NCI-H187 (cell line): ENCODE data around the gene OSGEP.

Experiments used
- DNase-seq, 2 experiments: peaks; one replicate each; lab custom pipeline; 2025; lab: John Stamatoyannopoulos, UW

The OSGEP gene

DNA sequence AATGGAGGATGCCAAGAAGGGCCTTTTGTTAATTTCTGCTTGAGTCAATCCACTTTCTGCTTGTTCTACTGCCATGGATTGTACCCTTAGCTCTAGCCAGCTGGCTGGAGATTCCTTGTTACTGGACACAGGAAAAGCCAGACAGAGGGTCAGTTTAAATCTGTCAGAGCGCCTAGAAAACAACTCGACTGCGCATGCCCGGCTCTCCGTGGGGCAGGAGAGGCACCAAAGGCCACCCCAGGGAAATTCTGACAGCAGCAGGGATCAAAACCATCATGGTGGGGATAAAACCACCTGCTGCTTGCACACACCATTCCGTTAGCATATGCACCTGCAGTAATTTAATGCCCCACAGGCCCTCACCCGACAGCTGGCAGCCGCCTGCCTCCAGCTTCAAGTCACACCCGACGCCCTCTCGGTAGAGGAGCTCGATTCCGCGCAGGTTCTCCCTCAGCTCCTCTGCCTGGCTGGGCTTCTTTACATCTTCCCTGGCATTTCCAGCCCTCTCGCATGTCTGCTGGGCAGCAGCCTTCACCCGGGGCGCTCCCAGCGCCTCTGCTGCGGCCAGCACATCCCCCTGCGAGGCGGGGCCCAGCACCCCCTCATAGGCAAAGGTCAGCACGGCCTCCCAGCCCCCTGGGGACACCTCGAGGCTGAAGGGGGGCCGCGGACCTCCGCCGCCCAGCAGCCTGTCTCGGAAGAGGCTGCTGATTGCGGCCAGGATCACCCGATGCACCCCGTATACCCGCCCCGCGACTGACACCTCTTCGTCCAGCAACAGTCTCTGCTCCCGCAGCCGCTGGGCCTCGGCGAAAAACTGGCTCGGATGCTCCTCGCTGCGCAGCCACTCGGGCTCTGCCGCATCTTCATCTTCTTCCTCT is 19.7 kb downstream of the OSGEP start:
- peak; percentile 16 to 62 for DNase-seq

DNA sequence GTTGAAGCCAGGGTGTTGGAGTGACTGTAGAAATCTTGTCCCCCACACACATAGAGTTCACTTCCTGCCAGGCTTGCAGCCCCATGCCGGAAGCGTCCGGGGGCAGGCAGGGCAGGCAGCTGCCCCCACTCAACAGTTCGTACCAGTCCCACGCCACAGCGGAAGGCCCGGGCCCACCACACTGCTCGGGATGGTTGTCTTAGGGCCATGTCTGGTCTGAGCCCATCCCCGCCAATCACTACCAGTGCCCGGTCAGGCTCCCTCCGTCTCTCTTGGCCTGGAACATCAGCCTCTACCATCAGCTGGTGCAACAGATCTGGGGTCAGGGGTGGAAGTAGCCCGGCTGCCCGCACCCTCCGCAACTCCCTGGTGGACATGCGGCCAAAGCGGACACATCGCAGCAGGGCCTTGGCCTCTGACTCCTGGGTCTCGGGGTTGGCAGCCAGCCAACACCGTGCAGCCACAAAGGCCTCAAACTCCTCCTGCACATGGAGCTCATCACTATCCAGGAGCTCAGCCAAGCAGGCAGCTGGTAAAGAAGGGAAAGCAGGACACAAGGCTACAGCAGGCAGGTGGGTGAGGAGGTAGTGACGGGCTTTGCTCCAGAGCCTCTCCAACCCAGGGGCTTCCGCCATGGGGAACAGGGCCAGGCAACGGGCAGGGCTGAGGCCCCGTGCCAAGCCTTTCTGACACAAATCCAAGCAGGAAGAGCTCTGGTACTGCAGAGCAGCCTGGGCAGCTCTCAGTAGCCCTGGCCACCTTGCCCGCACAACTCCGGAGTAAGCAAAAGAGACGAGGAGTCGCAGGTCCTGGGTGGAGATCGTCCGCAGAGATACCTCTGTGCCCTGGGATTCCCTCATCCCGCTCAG is 24.6 kb downstream of the OSGEP start:
- no peak for DNase-seq

GRCh38 chr14:20428802-20429201 is 25.8 kb downstream of the OSGEP start:
- DNase-seq: no peak

GRCh38 chr14:20428010-20428365 is 26.6 kb downstream of the OSGEP start:
- DNase-seq: no peak

- DNase-seq: no peak
Observed at GRCh38 chr14:20427231-20428009, 27.2 kb downstream of the OSGEP start.

DNA sequence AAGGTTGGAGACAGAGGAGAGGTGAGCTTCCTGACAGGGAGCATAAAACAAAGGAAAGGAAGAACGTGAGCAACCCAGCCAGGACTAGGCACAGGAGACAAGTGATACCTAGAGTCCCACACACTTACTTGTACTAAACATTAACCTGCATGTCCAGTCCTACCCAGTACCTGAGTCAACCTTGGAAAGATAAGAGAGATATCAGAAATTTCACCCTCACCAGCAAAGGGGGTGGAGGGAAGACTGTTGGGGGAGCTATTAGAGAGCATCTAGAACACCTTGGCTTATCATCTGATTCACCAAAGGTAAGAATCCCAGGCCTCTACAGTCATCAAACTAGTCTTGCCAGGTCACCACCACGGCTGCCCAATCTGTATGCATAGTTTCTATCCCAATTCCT is 29.8 kb downstream of the OSGEP start:
- DNase-seq: no peak

GRCh38 chr14:20422886-20423285 is 31.7 kb downstream of the OSGEP start:
- DNase-seq: no peak

- DNase-seq: peak in 1 of 2 experiments; percentile 59
Observed at GRCh38 chr14:20421267-20421666, 33.3 kb downstream of the OSGEP start.

DNA sequence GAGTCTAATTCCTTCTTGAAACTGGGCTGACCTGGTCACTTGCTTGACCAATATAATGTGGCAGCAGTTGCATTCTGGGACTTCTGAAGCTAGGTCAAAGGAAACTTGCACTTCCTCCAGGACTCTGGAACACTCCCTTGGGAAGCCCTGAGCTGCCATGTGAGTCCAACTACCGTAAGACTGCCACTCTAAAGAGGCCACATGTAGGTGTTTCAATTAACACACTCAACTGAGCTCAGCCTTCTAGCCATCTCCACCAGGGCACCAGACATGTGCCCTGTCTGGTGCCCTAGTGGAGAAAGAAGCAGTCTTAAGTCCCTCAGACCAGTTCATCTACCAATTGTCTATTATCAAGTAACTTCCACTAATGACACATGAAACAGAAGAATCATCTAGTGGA is 35.2 kb downstream of the OSGEP start:
- DNase-seq: no peak

GRCh38 chr14:20418501-20418909 is 36.1 kb downstream of the OSGEP start:
- DNase-seq: no peak

GRCh38 chr14:20417250-20418186 is 37.1 kb downstream of the OSGEP start:
- no peak for DNase-seq

- no peak for DNase-seq
Observed at GRCh38 chr14:20416223-20416622, 38.4 kb downstream of the OSGEP start.

DNA sequence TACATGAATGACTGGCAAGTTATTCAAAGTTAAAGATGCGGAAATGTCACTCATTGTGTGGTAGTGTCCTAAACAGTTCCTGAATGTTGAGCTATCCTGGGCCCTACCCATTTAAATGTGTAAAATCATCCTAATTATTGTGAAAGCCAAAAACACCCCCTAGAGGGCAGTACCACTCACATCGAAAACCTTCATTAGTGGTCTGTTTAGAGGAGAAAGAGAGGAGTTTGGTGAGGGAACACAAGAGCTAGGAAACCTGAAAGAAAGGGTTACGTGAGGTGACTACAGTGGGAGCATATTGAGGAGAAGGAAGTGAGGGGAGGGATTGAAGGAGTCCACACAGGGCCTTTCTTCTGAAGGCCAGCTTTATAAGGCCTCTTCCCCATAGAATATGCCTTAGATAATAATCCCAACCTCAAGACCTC is 38.8 kb downstream of the OSGEP start:
- DNase-seq: peak; percentile 37 to 47

DNA sequence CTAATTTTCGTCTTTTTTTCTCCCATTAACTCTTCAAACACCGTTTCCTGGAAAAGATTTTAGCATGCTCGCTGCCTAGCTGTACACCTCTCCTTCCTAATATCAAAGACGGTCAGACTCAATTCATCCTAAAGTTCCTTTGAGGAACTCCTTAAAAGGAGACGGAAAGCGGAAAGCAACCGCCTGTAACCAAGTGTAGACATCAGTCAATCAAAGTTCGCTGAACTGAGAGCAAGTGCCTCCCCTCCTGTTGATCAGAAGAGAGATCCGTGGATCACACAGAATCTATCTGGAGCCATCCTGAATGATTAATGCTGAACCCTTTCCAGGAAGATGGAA is 40.9 kb downstream of the OSGEP start:
- peak in 1 of 2 experiments; percentile 41 for DNase-seq

DNA sequence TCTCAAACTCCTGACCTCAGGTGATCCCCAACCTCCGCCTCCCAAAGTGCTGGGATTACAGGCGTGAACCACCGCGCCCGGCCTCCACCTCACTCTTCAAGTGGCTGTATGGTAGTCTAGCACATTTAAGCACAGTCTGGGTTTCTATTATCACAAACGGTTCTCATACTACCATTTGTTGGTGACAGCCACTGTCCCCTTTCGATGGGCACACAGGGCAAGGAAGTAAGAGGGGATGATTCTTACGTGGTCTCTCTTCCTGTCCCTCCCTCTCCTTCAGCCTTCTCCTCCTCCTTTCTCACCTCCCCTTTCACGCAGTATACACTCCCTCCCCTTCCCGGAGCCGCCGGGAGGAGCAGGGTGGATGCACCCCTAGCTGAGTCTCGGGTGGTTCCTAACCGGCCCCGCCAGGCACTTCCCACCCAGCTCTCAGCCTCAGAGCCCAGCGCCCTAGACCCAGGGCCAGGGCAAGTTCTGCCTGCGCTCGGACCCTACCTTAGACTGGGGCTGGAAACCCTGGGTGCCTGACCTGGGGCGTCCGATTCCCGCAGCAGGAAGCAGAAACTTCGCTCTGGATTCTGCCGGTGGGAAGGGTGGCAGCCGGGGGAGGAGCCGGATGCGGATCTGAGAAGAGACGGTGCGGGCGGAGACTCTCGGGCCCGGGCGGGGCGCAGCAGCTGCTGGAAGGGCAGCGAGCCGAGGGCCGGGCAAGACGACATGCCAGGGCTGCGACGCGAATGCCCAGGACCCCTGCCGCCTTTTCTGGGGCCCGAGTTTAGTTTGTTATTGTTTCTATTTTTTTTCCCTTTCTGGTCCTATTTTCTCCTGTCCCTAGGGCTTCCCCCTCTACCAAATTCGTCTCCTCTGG is 41.5 kb downstream of the OSGEP start, which contains the start of gene TEP1:
Gene TEP1 (minus strand): TSS at position 626 of the 868 bp plus-strand sequence. CDS start 5,062 bp downstream, outside the sequence.
- peak; percentile 69 to 83 for DNase-seq

- DNase-seq: no peak
Observed at GRCh38 chr14:20412411-20412810, 42.2 kb downstream of the OSGEP start.

- no peak for DNase-seq
Observed at GRCh38 chr14:20409226-20409625, 45.4 kb downstream of the OSGEP start.

DNA sequence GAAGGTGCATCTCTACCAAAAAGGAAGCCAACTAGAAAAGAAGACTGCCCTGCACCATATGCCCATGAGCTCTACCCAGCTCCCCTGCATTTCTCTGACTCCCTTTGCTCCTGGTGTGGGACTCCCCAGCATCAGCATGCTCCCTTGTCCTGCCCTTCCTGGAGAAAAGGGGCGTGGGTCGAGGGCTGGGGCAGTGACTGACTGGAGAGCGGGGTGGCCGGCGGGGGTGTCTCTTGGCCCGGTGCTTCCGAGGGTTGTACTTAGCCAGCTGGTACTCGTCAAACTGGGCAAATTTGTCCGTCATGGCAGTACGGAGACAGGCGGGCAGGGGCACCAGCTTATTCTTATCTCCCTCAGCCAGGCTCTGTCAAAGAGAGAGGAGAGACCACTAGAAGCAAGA is 51.1 kb downstream of the OSGEP start:
- no peak for DNase-seq

DNA sequence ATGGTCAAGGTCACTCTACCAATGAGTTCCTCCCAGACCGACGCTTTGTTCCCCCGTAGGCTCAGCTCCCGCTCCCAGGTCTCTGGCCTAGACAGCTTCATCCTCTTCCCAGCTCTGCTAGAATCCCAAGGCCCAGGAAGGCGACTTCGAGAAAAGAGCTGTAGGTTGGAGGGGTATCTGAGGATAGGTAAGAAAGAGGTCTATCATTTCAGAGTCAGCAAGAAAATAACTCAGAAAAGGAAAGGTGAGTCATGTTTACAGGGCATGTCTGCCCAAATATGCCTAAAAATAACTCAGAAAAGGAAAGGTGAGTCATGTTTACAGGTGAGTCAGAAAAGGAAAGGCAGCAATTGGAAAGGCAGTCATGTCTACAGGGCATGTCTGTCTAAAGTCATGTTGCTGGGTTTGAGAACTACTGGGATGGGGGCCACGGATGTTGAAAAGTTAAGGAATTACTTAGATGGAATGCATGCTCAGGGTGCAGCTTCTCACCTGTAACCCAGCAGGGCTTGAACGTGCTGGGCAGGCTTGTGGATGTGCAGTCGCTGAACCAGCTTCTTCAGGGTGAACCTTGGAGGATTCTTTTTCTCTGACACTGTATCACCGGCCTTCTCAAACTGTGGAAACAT is 53.5 kb downstream of the OSGEP start:
- DNase-seq: no peak

DNA sequence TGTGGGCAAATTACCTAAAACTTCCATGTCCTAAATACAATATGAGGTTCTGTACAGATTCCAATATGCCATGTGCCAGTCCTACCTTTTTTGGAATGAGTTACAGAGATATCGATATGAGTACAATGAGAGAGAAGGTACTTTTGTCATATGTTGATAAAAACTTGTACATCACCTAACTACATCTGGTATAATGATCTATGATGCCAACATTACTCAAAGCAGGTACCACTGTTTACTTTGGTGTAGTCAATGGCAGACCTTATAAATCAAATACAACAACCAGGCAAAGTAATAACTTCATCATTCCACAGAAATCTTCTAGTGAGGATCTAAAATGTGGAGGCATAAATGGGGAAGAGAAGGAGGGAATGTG is 54.0 kb downstream of the OSGEP start:
- DNase-seq: no peak
